ENCODE measurements around the gene FGF7. TPM values are rescaled to one million over a fixed set of nuclear protein-coding genes. Genes with fewer than 3 reads are reported as not detected.

The FGF7 gene
- not detected in 5 replicates for total RNA-seq (2022; extraction: Qiagen RNA extraction)

GRCh38 chr15:49423021-49423420 lies at the start of gene FGF7:
Gene FGF7 (plus strand): TSS chr15:49423242. CDS start chr15:49424298, 1,056 bp downstream.

Other genes starting within 250 kb of the FGF7 start
- gene FAM227B, start 197.6 kb downstream of the FGF7 start, total RNA-seq (2022; extraction: Qiagen RNA extraction), result 0.44 to 1.1 TPM (median 0.82 TPM) in 5 replicates
- gene DTWD1, start 197.8 kb downstream of the FGF7 start, total RNA-seq (2022; extraction: Qiagen RNA extraction), result 14.3 to 16.3 TPM (median 15.5 TPM) in 5 replicates

Data from A549 treated with CORT108297 at 1 μM for 4 hours (cell line).